ENCODE measurements around the gene RNH1.
"Not testable (repeated sequence)": the region's sequence is repeated elsewhere in the genome, so short reads cannot be mapped to it uniquely, and the experiment has no call there.

The RNH1 gene

GRCh38 chr11:471468-472145, 35.4 kb downstream of the RNH1 start:
- H3K79me2 ChIP-seq (ENCODE audit: insufficient read depth, low read length), result no peaks in the 10 kb centered on the region

GRCh38 chr11:469684-470560, 37.1 kb downstream of the RNH1 start:
- H3F3A ChIP-seq (ENCODE audit: low read depth), result no peaks in the 10 kb centered on the region
- TF ChIP-seq CTCF (conservative IDR thresholded peaks at IDR 0.05; ENCODE audit: low read length) (no peak), EZH2phosphoT487 (IDR thresholded peaks at IDR 0.05; ENCODE audit: borderline replicate concordance) (no peak)
- H3K4me2 ChIP-seq (ENCODE audit: low read depth, low read length, poor library complexity, severe bottlenecking), result no peak overlapping the region

More at GRCh38 chr11:471468-472145, 35.4 kb downstream of the RNH1 start:
- H3K36me3 ChIP-seq (ENCODE audit: insufficient read depth, low read length), result no peaks in the 10 kb centered on the region
- H2AFZ ChIP-seq (ENCODE audit: low read length), result no peak overlapping the region
- H3K9ac ChIP-seq (ENCODE audit: low read depth, low read length, poor library complexity, severe bottlenecking), result no peak overlapping the region
- H3K27me3 ChIP-seq (ENCODE audit: insufficient read depth, low read length, poor library complexity, severe bottlenecking), result no peaks in the 10 kb centered on the region
- H3F3A ChIP-seq (ENCODE audit: low read depth), result no peaks in the 10 kb centered on the region
- TF ChIP-seq CTCF (conservative IDR thresholded peaks at IDR 0.05; ENCODE audit: low read length) (no peak), EZH2phosphoT487 (IDR thresholded peaks at IDR 0.05; ENCODE audit: borderline replicate concordance) (no peak)
- peaks cover 4% of the 10 kb centered on the region for H4K20me1 ChIP-seq (ENCODE audit: insufficient read depth, low read length, poor library complexity, severe bottlenecking)
- H3K4me1 ChIP-seq (ENCODE audit: insufficient read depth, low read length, poor library complexity, severe bottlenecking), result peaks cover 2% of the 10 kb centered on the region
- H3K9me3 ChIP-seq (ENCODE audit: insufficient read depth, low read depth, low read length), result no peaks in the 10 kb centered on the region
- H3K9me2 ChIP-seq (replicated peaks; ENCODE audit: low read depth, low read length), result no peaks in the 10 kb centered on the region
- H3K4me3 ChIP-seq (ENCODE audit: low read length, poor library complexity, severe bottlenecking), result no peak overlapping the region
- no peak overlapping the region for H3K4me2 ChIP-seq (ENCODE audit: low read depth, low read length, poor library complexity, severe bottlenecking)

GRCh38 chr11:469026-469683, 37.9 kb downstream of the RNH1 start:
- not testable (repeated sequence) for H3K4me2 ChIP-seq (ENCODE audit: low read depth, low read length, poor library complexity, severe bottlenecking); H2AFZ ChIP-seq (ENCODE audit: low read length); H3K9ac ChIP-seq (ENCODE audit: low read depth, low read length, poor library complexity, severe bottlenecking)

More at GRCh38 chr11:469684-470560, 37.1 kb downstream of the RNH1 start:
- Histone ChIP-seq H3K9me2 (replicated peaks; ENCODE audit: low read depth, low read length) (no peaks in the 10 kb centered on the region), H2AFZ (ENCODE audit: low read length) (no peak overlapping the region), H3K9ac (ENCODE audit: low read depth, low read length, poor library complexity, severe bottlenecking) (no peak overlapping the region), H3K4me3 (ENCODE audit: low read length, poor library complexity, severe bottlenecking) (no peak overlapping the region), H3K79me2 (ENCODE audit: insufficient read depth, low read length) (no peaks in the 10 kb centered on the region), H3K9me3 (ENCODE audit: insufficient read depth, low read depth, low read length) (no peaks in the 10 kb centered on the region), H3K27me3 (ENCODE audit: insufficient read depth, low read length, poor library complexity, severe bottlenecking) (no peaks in the 10 kb centered on the region), H3K4me1 (ENCODE audit: insufficient read depth, low read length, poor library complexity, severe bottlenecking) (peaks cover 2% of the 10 kb centered on the region), H4K20me1 (ENCODE audit: insufficient read depth, low read length, poor library complexity, severe bottlenecking) (no peaks in the 10 kb centered on the region), H3K36me3 (ENCODE audit: insufficient read depth, low read length) (no peaks in the 10 kb centered on the region)

More at GRCh38 chr11:469026-469683, 37.9 kb downstream of the RNH1 start:
- not testable (repeated sequence) for H3K9me3 ChIP-seq (ENCODE audit: insufficient read depth, low read depth, low read length); H3F3A ChIP-seq (ENCODE audit: low read depth); H3K27me3 ChIP-seq (ENCODE audit: insufficient read depth, low read length, poor library complexity, severe bottlenecking); H3K9me2 ChIP-seq (replicated peaks; ENCODE audit: low read depth, low read length); H3K4me1 ChIP-seq (ENCODE audit: insufficient read depth, low read length, poor library complexity, severe bottlenecking); H3K79me2 ChIP-seq (ENCODE audit: insufficient read depth, low read length); H3K4me3 ChIP-seq (ENCODE audit: low read length, poor library complexity, severe bottlenecking); H3K36me3 ChIP-seq (ENCODE audit: insufficient read depth, low read length); H4K20me1 ChIP-seq (ENCODE audit: insufficient read depth, low read length, poor library complexity, severe bottlenecking)
